CD4-positive, alpha-beta T cell (primary cell): ENCODE data around the gene TEX53. TPM values are rescaled to one million over a fixed set of nuclear protein-coding genes. Genes with fewer than 3 reads are reported as not detected.
A peak's percentile ranks its signal among the peaks of the same experiment; 100 is the strongest.

Experiments
- ATAC-seq: fragments of 200-7000 bp; cut with Tn5 transposase; one replicate; pipeline ENCODE4 v1.10.0; 2022; ENCODE audit warnings: mild to moderate bottlenecking; ENCODE audit not compliant: poor library complexity
- CTCF ChIA-PET: fragments of 350-600 bp; sonication (Branson Sonifier 250); formaldehyde crosslinking; loops from one replicate; lab custom pipeline; 2021; ENCODE audit warnings: antibody characterized with exemption, inconsistent platforms; lab: Charles Lee
- POLR2A ChIA-PET: fragments of 350-600 bp; sonication (Branson Sonifier 250); formaldehyde crosslinking; loops from one replicate; lab custom pipeline; 2021; ENCODE audit warnings: antibody characterized with exemption, inconsistent platforms; lab: Charles Lee
- DNase-seq, 14 experiments: peaks; one replicate each; pipeline ENCODE4 v3.0.0-alpha.2; 2013 to 2020; ENCODE audit warnings: mixed read lengths in 2 of 14
- H3K27ac ChIP-seq, 2 donors: one replicate each; pipeline versions ENCODE4 v1.5.1 to v1.7.0; 2013; ENCODE audit warnings: low read length in 2 of 2, low read depth in 1 of 2, mild to moderate bottlenecking in 1 of 2
- H3K27me3 ChIP-seq, 2 experiments: 1 replicate in 1 of 2; 2 replicates in 1 of 2; pipeline versions ENCODE4 v1.6.1 to v1.7.0; 2013; ENCODE audit warnings: low read length in 2 of 2, control low read depth in 1 of 2, mild to moderate bottlenecking in 1 of 2, moderate library complexity in 1 of 2; ENCODE audit not compliant: insufficient read depth in 2 of 2, control insufficient read depth in 1 of 2
- H3K36me3 ChIP-seq: one replicate; pipeline ENCODE4 v1.6.1; 2013; ENCODE audit warnings: low read length, control low read depth; ENCODE audit not compliant: insufficient read depth
- H3K4me1 ChIP-seq: one replicate; pipeline ENCODE4 v1.6.1; 2013; ENCODE audit warnings: low read length, control low read depth; ENCODE audit not compliant: insufficient read depth
- H3K4me3 ChIP-seq: one replicate; pipeline ENCODE4 v1.5.1; 2013; ENCODE audit warnings: mild to moderate bottlenecking, low read length, moderate library complexity
- H3K9me3 ChIP-seq, 2 experiments: 1 replicate in 1 of 2; 2 replicates in 1 of 2; pipeline versions ENCODE4 v1.6.1 to v1.7.0; 2013; ENCODE audit warnings: low read length in 2 of 2, mild to moderate bottlenecking in 2 of 2, control low read depth in 1 of 2, moderate library complexity in 1 of 2; ENCODE audit not compliant: control insufficient read depth in 1 of 2, insufficient read depth in 1 of 2
- H3K27ac Mint-ChIP-seq: one replicate; pipeline ENCODE4 v1.8.0; 2020; ENCODE audit warnings: mixed read lengths
- H3K27me3 Mint-ChIP-seq: one replicate; pipeline ENCODE4 v1.8.0; 2021; ENCODE audit warnings: mixed read lengths
- H3K36me3 Mint-ChIP-seq: one replicate; pipeline ENCODE4 v1.8.0; 2021; ENCODE audit warnings: low read depth, mixed read lengths
- H3K4me1 Mint-ChIP-seq: one replicate; pipeline ENCODE4 v1.8.0; 2021; ENCODE audit warnings: low read depth, mixed read lengths
- H3K4me3 Mint-ChIP-seq: one replicate; pipeline ENCODE4 v1.8.0; 2020; ENCODE audit warnings: mild to moderate bottlenecking, mixed read lengths
- H3K9me3 Mint-ChIP-seq: one replicate; pipeline ENCODE4 v1.8.0; 2020; ENCODE audit warnings: mixed read lengths
- intact Hi-C, 2 experiments: fragments of 100-400 bp; cut with DNase I in 1 of 2; cut with micrococcal nuclease in 1 of 2; formaldehyde crosslinking; loops; one replicate each; pipeline versions ENCODE4 v1.15.1 to v1.9.0; 2023 to 2025; cut with DNase I, micrococcal nuclease
- total RNA-seq, 174 experiments: library from RNA in 2 of 174; stranded (reverse) in 2 of 174; gene quantifications; one replicate each; pipeline ENCODE4 v1.2.3 and lab custom pipeline; 2021 to 2026
- TF ChIP-seq, protein P1 (sequence below): fragments of 200-600 bp; IDR thresholded peaks from one replicate; pipeline ENCODE4 v1.8.0; 2022; ENCODE audit warnings: antibody characterized with exemption, mild to moderate bottlenecking

Gene TEX53
- total RNA-seq, 2 experiments from 2014 or later, result not detected

- Histone ChIP-seq H3K4me3 (no peak overlapping the region), H3K27ac (no peak overlapping the region), H3K27me3 (peaks cover 0 to 5% of the 10 kb centered on the region in 2 experiments), H3K9me3 (no peaks in the 10 kb centered on the region), H3K4me1 (no peaks in the 10 kb centered on the region), H3K36me3 (no peaks in the 10 kb centered on the region)
- ATAC-seq (peak; percentile 86), DNase-seq (peak; percentile 34 to 76 (median 50))
- intact Hi-C loops, result loop anchor here (1.0 to 5.0 kb wide), 4 partner anchors 350 to 2000 kb away; no protein-coding TSS in a partner anchor
- H3K4me3 Mint-ChIP-seq, result no peak overlapping the region
- H3K36me3 Mint-ChIP-seq, result no peaks in the 10 kb centered on the region
- ChIA-PET POLR2A (interaction anchor here (0.6 to 0.9 kb wide), 2 partner anchors 9 to 75 kb away, joined by 3 read pairs; partner anchors contain the start of gene ATP6V1G1), CTCF (interaction anchor here (0.8 to 2.3 kb wide), 3 partner anchors 9 to 245 kb away, joined by 3 to 11 read pairs (median 3); no protein-coding TSS in a partner anchor)
- H3K27ac Mint-ChIP-seq, result no peak overlapping the region
- no peaks in the 10 kb centered on the region for H3K9me3 Mint-ChIP-seq
- peaks cover 13% of the 10 kb centered on the region for H3K27me3 Mint-ChIP-seq
- TF ChIP-seq, protein P1, sequence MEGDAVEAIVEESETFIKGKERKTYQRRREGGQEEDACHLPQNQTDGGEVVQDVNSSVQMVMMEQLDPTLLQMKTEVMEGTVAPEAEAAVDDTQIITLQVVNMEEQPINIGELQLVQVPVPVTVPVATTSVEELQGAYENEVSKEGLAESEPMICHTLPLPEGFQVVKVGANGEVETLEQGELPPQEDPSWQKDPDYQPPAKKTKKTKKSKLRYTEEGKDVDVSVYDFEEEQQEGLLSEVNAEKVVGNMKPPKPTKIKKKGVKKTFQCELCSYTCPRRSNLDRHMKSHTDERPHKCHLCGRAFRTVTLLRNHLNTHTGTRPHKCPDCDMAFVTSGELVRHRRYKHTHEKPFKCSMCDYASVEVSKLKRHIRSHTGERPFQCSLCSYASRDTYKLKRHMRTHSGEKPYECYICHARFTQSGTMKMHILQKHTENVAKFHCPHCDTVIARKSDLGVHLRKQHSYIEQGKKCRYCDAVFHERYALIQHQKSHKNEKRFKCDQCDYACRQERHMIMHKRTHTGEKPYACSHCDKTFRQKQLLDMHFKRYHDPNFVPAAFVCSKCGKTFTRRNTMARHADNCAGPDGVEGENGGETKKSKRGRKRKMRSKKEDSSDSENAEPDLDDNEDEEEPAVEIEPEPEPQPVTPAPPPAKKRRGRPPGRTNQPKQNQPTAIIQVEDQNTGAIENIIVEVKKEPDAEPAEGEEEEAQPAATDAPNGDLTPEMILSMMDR, result peak; percentile 78
- H3K4me1 Mint-ChIP-seq, result no peaks in the 10 kb centered on the region
These were observed 4.7 kb upstream of the TEX53 start for GRCh38 chr9:114662081-114662989.

DNA sequence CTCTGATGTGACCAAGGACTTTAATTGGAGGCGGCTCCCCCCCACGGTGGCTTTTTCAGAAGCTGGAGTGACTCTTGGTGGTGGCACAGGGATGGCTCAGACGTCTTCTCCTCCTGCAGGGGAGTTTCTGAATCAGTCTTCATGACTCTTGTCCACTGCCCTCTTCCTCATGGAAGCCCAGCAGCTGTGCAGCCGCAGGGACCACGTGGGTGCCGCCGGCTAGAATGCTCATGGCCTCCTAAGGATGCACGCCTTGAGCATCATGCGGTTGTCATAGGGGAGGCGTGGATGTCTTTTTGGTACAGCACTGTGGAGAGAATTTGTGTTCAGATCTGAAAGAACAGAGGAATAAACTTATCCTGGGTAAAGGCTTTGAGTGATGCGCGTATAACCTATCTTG lies 1.3 kb downstream of the TEX53 start:
- ATAC-seq, result no peak
- H3K36me3 ChIP-seq, result no peaks in the 10 kb centered on the region
- Mint-ChIP-seq H3K27ac (no peak overlapping the region), H3K27me3 (no peaks in the 10 kb centered on the region), H3K4me1 (peaks cover 21% of the 10 kb centered on the region), H3K4me3 (no peak overlapping the region), H3K9me3 (no peaks in the 10 kb centered on the region), H3K36me3 (no peaks in the 10 kb centered on the region)
- ChIA-PET POLR2A (no interaction called here), CTCF (interaction anchor here (1.3 kb wide), 1 partner anchor 251 kb away, joined by 4 read pairs; no protein-coding TSS in a partner anchor)
- peaks cover 8% of the 10 kb centered on the region for H3K4me1 ChIP-seq
- no peak overlapping the region for H3K4me3 ChIP-seq
- H3K27ac ChIP-seq, result no peak overlapping the region
- H3K9me3 ChIP-seq, result no peaks in the 10 kb centered on the region
- DNase-seq, result no peak
- intact Hi-C loops, result no loop called here
- TF ChIP-seq, protein P1, result no peak
- no peaks in the 10 kb centered on the region for H3K27me3 ChIP-seq

- TF ChIP-seq, protein P1, result no peak
- H3K4me1 ChIP-seq, result peaks cover 8% of the 10 kb centered on the region
- no peaks in the 10 kb centered on the region for H3K36me3 ChIP-seq
- no peak overlapping the region for H3K4me3 ChIP-seq
- DNase-seq (no peak), ATAC-seq (no peak)
- Mint-ChIP-seq H3K4me1 (peaks cover 21% of the 10 kb centered on the region), H3K9me3 (no peaks in the 10 kb centered on the region), H3K4me3 (no peak overlapping the region), H3K27me3 (no peaks in the 10 kb centered on the region), H3K36me3 (no peaks in the 10 kb centered on the region), H3K27ac (no peak overlapping the region)
- no peaks in the 10 kb centered on the region for H3K27me3 ChIP-seq
- no peak overlapping the region for H3K27ac ChIP-seq
- ChIA-PET POLR2A (no interaction called here), CTCF (interaction anchor here (1.3 to 4.5 kb wide), 2 partner anchors 250 kb away, joined by 4 to 76 read pairs; no protein-coding TSS in a partner anchor)
- no peaks in the 10 kb centered on the region for H3K9me3 ChIP-seq
- intact Hi-C loops, result no loop called here
These were observed 1.9 kb downstream of the TEX53 start for GRCh38 chr9:114655689-114656088.
